HG03175 (cell line): ENCODE measurements around the gene ZNF496.
"Not testable (repeated sequence)": the region's sequence is repeated elsewhere in the genome, so short reads cannot be mapped to it uniquely, and the experiment has no call there.

Experiments used
- ATAC-seq: cut with Tn5 transposase; IDR thresholded peaks from one replicate; pipeline ENCODE4 v1.9.1; 2021; ENCODE audit warnings: mild to moderate bottlenecking, moderate library complexity; ENCODE audit not compliant: unreplicated experiment

The ZNF496 gene

DNA sequence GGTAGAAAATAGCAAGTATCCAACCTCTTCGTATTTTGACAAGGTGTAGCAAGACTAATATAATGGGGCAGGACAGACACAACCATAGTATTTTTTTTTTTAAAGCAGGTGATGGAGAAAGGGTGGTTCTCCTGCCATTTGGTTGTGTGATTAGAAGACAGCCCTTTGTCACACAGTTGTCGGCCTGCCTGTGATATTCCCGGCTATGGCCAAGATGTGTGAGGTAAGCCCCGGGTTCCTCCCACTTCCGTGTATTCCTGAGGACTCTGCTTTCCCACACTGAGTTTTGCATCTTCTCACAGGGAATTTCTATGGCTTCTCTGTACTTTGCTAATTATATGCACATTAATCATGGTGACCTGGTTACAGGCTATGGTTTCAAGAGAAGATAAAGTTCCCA lies 35.9 kb downstream of the ZNF496 start:
- ATAC-seq, result no peak

DNA sequence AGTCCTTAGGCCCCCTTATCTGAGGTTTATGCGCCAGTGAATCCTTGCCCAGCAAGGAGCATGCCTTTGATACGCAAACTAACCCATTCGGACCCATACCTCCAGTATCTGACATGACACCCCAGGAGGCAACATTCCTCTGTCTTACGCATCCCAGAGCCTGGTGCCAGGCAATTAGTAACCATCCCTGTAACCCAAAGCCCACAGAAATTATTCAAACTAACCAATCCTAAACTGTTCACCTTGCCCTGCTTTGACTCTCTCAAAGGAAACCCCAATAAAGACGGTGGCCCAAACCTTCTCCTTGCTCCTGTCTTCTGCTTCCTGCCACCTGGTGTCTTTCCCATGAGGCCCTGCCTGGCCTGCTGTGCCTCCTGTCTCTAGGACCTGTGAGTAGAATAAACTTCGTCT lies 36.4 kb downstream of the ZNF496 start:
- ATAC-seq, result no peak

DNA sequence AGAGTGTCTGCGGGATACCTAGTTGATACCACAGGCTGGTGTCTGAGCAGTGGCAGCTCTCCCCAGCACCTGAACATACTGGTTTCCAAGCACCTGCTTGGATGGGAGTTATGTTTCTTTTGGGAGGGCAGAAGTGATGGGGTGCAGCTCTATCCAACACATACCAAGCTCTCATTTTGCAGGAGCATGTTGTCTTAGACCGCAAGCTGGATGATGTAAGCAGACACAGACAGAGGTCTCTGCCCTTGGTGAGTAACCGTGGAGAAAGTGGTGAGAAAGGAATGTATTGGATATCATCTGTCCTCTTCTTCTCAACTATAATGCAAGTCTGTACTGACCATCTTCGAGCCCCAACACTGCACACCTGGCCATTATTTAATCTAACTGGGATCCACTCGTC lies 37.4 kb downstream of the ZNF496 start:
- no peak for ATAC-seq

DNA sequence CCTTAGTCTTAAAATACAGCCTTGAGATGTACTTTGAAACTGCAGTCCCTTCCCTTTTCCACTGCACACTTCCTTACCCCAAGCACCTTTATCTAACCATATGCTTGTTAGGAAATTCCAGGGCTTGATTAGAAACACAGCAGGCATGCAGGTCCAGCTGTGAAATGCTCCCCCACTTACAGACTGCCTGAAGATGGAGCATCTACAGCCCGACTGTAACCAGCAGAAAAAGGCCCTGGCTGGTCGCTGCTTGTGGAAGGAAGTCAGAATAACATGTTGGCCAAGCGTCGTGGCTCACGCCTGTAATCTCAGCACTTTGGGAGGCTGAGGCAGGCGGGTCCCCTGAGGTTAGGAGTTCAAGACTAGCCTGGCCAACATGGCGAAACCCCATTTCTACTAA lies 38.6 kb downstream of the ZNF496 start:
- no peak for ATAC-seq

DNA sequence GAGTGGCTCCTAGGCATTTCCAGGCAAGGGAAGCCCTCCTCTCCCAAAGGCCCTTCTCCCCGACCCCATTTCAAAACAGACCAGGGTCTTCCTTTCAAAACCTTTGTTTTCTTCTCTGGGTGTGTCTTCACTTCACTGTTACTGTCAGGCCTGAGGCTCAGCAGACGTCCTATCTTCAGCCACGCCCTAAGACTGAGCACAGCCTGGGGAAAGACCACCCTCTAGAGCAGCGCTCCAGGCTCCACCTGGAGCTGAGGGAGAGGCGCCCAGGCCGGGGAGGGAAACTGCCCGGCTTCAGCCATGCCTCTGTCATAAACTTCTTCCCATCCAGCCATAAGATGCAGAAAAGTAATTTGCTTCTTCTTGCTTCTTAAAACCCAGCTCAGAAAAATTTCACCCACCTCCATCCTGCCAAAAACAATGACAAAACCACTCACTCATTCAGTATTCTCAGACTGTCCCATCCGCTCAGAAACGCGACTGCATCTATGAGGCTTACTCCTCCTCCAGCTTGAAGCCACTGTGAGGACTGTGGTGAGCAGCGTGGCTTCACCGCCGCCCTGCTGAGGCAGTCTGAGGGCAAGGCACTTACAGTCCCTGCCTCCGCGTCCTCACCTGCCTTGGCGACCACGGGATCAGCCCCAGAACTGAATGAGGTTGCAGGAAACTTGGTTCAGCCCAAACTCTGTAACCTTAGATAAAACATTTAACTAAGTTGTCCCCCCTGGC lies 39.7 kb downstream of the ZNF496 start:
- no peak for ATAC-seq

DNA sequence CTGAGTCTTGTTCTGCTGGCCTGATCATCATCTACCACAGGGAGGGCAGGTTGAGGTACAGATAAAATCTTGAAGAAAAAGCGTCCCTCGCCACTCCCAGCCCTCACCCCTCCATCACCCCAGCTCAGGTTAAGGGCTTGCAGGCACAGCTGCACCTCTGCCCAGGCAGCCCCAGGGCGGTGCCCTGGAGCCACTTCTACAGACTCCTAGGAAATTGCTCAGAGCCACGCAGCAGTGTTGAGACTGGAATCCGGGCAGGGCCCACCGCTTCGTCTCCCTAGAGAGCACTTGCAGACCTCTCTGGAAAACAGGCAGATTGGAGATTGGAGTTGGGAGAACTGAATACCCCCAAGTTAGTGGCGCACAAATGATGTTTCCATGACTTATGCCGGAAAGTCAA lies 40.5 kb downstream of the ZNF496 start:
- ATAC-seq, result no peak

DNA sequence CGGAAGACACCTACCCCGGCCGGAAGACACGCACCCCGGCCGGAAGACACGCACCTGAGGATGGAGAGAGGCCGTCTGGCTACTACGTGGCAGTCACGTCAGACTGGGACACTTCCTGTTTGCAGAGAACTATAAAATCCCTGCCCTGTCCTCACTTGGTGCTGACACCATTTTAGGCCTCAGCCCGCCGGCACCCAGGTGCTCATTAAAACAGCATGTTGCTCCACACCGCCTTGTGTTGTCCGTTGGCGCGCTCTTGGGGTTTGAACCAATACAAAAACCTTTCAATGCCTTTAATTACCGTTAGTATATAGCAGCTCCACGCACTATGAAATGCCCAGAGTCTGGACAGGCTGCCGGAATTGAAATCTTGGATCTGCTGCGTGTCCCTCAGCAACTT lies 41.1 kb downstream of the ZNF496 start:
- no peak for ATAC-seq

DNA sequence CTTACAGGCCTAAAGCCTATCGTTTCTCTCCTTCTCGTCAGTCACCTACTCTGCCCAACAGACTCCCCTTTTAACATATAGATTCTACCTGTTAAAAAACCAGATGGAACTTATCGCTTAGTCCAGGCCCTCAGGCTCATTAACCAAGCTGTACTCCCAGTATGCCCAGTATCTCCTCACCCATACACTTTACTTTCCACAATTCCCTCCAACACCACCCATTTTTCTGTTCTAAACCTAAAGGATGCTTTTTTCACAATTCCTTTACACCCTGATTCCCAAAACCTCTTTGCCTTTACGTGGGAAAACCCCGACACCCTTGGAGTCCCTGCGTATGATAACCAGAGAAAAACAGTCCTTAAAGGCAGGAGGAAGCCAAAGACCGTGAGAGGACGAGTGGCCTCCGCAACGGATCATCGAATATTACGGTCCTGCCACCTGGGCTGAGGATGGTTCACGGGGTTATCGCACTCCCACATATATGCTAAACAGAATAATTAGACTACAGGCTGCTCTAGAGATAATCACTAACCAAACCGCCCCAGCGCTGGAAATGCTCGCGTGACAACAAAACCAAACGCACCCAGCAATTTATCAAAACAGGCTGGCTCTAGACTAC lies 42.3 kb downstream of the ZNF496 start:
- not testable (repeated sequence) for ATAC-seq

DNA sequence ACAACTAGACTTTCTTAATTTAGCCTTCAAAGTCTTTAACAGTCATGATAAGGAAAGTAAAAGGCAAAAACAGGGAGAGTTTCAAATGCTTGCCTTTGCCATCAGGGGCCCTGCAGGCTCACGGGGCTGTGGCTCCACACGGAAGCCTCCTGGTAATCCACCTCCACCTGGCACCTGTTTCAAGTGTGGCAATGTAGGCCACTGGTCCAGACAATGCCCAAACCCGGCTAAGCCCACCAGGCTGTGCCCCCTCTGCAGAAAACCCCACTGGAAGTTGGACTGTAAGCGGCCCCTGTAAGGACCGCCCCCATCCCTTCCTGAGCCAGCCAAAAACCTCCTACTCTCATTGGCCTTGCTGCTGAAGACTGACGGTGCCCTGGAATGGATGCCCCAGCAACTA lies 43.3 kb downstream of the ZNF496 start:
- ATAC-seq, result no peak

DNA sequence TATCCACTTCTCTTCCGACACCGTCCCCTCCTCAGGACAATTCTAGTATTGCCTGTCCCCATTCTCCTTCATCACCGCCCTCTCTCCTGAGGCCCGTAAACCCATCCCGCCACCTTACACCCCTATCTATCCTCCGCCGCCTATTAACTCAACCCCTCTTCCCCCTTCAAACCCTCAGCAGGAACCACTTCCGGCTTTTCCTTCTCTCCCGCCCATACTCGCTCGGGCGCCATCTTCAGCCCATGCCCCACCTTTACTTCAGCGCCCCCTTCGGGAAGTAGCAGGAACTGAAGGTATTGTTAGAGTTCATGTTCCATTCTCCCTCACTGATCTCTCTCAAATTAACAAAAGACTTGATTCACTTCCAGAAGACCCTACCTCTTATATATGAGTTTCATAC lies 44.2 kb downstream of the ZNF496 start:
- ATAC-seq, result no peak

DNA sequence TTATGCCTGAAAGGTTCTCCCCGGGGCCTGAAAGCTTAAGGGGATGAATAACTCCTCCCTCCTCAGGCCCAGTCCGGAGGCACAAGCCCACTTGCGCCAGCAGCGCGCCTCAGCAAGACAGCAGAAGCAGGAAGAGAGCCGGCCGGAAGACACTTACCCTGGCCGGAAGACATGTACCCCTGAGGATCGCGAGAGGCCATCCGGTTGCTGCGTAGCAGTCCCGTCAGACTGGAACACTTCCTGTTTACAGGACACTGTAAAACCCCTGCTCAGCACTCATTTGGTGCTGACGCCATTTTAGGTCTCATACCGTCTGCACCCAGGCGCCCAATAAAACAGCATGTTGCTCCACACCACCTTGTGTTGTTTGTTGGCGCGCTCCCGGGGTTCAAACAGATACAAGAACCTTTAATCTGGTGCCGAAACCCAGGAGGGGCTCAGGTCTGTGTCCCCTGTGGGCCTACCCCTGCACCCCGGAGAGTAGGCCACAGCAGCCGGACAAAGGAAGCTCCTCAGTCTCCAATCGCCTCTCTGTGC lies 45.5 kb downstream of the ZNF496 start:
- ATAC-seq, result no peak

DNA sequence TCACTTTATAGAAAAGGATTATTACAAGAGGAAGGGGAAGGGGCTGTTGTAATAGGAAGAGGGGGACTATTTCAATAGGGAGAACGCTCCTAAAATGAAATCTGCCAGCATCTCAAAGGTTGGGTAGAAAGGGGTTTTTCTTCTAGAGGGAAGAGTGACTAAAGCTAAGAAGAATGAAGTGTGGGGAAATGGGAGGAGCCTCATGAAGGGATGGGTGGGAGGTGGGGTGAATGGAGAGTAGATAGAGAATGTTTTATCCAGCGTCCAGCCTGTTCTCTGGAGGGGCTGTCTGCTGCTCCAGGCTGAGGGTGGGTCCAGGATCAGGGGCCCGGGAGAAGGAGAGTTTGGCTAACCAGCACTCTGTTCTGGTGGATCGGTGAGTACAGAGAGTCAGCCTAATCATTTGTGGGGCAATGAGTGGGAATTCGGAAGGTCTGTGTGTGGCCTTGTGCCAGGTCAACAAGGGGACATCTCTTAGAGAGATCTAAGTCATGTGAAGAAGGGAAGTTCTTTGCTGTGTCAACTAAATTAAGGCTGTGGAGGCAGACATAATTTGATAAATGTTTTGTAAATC lies 50.6 kb downstream of the ZNF496 start:
- no peak for ATAC-seq

DNA sequence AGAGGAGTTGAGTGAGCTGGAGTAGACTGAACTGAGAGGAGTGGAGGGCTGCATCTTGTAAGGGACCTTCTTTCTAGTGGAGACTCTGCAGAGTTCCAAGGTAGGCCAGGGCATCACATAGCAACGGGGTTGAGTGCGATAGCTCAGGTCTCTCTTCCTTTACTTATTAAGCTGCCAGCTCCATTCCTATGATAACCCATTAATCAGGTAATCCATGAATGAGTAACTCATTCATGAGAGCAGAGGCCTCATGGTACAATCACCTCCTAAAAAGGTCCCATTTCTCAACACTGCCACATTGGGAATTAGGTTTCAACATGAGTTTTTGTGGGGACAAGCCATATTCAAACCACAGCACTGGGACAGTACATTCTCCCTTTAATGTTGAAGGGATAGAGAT lies 54.5 kb downstream of the ZNF496 start:
- no peak for ATAC-seq

DNA sequence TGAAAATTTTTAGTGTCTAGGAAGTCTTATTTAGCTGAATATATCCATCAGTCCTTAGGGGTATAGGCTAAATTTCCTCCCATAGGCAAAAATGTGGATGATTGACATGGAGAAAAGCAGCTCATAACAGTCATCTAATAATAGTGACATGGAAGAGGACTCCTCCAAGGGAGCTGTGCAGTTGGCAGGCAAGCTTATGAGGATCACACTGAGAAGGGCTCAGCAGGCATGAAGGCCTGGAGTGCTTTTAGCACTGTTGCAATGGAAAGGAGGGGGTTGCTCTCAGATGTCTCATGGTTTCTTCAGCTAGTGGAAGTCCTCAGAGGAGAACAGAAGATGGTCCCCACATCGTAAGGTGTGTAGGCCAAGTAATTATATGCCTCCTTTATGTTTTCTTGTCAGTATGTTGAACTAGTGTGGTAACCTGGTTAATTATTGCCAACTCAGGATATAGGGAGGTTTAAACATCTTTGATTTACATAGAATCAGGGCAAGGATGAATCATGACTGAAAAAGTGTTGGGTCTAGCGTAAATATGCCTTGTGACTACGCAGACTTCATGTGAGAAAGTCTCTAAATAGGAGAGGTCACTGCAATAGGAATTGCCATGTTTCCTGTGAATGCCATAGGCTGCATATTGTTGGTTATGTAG lies 56.9 kb downstream of the ZNF496 start:
- no peak for ATAC-seq

DNA sequence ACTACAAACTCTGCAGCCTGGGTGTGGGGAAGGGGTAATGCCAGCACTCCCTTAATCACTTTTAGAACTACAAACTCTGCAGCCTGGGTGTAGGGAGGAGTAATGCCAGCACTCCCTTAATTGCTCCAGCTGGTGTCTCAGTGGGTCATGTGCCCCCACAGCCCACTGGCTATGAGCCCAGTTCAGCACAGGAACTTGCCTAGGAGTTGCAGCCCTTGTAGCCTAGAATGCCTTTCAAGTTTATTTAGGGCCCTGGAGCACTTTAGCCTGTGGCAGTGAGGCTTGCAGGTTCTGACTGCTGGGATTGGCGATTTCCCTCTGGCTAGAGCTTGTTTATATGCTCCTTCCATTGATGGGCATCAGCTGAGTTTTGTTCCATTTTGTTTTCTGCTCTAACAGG lies 58.7 kb downstream of the ZNF496 start:
- ATAC-seq, result no peak

DNA sequence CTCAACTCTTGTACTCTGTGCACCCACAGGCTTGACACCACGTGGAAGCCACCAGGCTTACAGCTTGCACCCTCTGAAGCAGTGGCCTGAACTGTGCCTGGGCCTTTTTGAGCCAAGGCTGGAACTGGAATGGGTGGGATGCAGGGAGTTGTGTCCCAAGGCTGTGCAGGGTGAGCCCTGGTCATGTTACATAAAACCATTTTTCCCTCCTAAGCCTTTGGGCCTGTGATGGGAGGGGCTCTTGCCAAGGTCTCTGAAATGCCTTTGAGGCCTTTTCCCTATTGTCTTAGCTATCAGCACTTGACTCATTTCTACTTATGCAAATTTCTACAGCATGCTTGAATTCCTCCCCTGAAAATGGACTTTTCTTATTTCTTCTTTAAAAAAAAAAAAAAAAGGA lies 61.7 kb downstream of the ZNF496 start:
- no peak for ATAC-seq

DNA sequence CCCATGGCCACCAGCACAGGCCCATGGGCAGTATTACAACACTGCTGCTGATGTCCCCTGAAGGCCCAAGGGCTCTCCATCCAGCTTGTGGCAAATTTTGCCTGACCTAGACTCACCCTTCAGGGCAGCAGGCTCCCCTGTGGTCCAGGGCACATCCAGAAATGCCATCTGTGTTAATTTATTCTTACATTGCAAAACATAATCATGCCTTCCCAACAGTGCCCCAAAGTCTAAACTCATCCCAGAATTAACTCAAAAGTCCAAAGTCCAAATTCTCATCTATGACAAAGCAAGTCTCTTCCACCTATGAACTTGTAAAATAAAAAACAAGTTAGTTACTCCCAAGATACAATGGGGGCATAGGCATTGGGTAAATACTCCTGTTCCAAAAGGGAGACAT lies 62.5 kb downstream of the ZNF496 start:
- ATAC-seq, result no peak

DNA sequence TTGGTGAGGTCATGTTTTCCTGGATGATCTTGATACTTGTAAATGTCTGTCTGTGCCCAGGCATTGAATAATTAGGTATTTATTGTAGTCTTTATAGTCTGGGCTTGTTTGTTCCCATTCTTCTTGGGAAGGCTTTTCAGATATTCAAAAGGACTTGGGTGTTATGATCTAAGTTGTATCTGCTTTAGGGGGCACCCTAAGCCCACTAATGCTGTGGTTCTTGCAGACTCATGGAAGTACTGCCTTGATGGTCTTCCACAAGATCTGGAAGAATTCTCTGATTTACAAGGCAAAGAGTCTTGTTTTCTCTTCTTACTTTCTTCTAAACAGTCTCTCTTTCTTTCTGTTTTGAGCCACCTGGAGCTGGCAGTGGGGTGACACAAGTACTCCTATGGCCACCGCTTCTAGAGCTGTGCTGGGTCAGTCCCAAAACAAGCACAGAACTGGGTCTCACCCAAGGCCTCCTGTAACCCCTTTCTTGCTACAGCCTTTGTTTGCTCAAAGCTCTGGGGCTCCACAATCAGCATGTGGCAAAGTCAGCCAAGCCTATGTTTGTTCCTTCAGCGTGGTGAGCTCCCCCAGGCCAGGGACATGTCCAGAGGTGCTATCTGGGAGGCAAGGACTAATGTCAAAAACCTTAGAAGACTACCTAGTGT lies 63.1 kb downstream of the ZNF496 start:
- ATAC-seq, result no peak

DNA sequence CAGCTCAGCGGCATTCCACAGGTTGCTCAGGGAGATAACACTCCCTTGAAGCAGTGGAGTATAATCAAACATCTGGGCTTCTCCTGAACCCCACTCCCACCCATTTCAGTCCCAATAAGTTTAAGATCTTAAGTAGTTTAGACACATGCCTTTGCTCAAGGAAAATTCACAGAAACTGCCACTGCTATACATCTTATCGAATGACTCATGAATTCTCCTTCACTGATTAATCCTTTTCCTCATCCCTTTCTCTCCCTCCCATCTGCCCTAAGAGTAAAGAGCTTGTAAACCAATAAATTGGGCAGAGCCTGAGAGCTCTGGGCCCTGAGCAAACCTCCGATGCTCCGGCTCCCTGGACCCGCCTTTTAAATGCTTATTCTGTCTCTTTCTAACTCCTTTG lies 65.6 kb downstream of the ZNF496 start:
- no peak for ATAC-seq

DNA sequence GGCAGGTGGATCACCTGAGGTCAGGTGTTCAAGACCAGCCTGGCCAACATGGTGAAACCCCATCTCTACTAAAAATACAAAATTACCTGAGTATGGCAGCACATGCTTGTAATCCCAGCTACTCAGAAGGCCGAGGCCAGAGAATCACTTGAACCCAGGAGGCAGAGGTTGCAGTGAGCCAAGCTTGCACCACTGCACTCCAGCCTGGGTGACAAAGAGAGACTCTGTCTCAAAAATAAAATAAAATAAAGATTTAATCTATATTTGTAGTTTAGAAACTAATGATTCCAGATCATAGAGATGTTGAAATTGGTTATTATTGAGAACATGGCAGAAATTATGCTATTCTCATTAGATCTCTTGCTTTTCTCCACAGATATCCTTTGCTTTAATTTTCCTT lies 75.9 kb downstream of the ZNF496 start, which contains the start of gene VN1R5:
Gene VN1R5, plus strand, starts transcription at position 301 of the 400 bp plus-strand sequence.
- ATAC-seq, result not testable (repeated sequence)

DNA sequence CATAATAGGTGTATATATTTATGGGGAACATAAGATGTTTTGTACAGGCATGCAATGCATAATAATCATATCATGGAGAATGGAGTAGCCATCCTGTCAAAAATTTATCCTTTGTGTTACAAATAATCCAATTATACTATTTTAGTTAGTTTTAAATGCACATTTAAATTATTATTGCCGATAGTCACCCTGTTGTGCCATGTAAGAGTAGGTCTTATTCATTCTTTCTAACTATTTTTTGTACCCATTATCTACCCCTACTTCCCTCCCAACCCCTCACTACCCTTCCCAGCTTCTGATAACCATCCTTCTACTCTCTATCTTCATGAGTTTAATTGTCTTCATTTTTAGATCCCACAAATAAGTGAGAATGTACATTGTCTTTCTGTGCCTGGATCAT lies 84.1 kb downstream of the ZNF496 start:
- ATAC-seq, result no peak
